Measurements from ENCODE around the gene FOLR3. TPM values are rescaled to one million over a fixed set of nuclear protein-coding genes. Genes with fewer than 3 reads are reported as not detected.
A peak's percentile ranks its signal among the peaks of the same experiment; 100 is the strongest.

Gene FOLR3
- total and polyA plus RNA-seq, 9 of the 15 experiments (the other 6 are each of a cell fraction or from before 2014, with no cell fraction given) = not detected

GRCh38 chr11:72102946-72103753 lies 32.4 kb upstream of the FOLR3 start, which contains the start of gene LAMTOR1 (continued):
- TF ChIP-seq SMAD4 (CRISPR knock-in tag; conservative IDR thresholded peaks at IDR 0.05) (0 out of 2 replicates have a peak, but pooled peaks have one; percentile 22), TBL1XR1 (IDR thresholded peaks at IDR 0.05; ENCODE audit: low read length in 2 of 2) (no peak), TEAD1 (CRISPR knock-in tag; IDR thresholded peaks at IDR 0.05) (peak; percentile 6 to 67; a peak in 1 of 4 replicates), ZNF175 (CRISPR knock-in tag; IDR thresholded peaks at IDR 0.05; ENCODE audit: low read depth) (peak; percentile 79), CBFA2T3 (IDR thresholded peaks at IDR 0.05) (no peak; the same call in 1 of the 2 replicates), ZNF449 (CRISPR knock-in tag; IDR thresholded peaks at IDR 0.05) (no peak), E2F8 (IDR thresholded peaks at IDR 0.05; ENCODE audit: low read depth, partially characterized antibody) (peak; percentile 54), ZNF41 (CRISPR knock-in tag; conservative IDR thresholded peaks at IDR 0.05) (no peak), YY1 (IDR thresholded peaks at IDR 0.05; ENCODE audit: borderline replicate concordance in 1 of 3, control insufficient read depth in 1 of 3, extremely low read depth in 1 of 3, insufficient read depth in 3 of 3, insufficient read length in 1 of 3, insufficient replicate concordance in 2 of 3, low read depth in 1 of 3, low read length in 2 of 3) (peak in 2 of 3 experiments; percentile 60 to 61), RAD51 (IDR thresholded peaks at IDR 0.05; ENCODE audit: borderline replicate concordance, low read depth) (peak; percentile 99), ZNF780A (CRISPR knock-in tag; IDR thresholded peaks at IDR 0.05) (0 out of 2 replicates have a peak, but pooled peaks have one; percentile 19), ZMIZ1 (IDR thresholded peaks at IDR 0.05; ENCODE audit: low read depth in 2 of 2, low read length in 2 of 2) (0 out of 4 replicates have a peak, but pooled peaks of 1 of the 2 experiments have one; percentile 4), ILF3 (IDR thresholded peaks at IDR 0.05; ENCODE audit: borderline replicate concordance) (no peak), POLR2G (IDR thresholded peaks at IDR 0.05; ENCODE audit: low read depth, low read length) (peak; percentile 96), E2F5 (CRISPR knock-in tag; IDR thresholded peaks at IDR 0.05) (no peak), FOS (IDR thresholded peaks at IDR 0.05; ENCODE audit: extremely low read depth, insufficient read length) (peak; percentile 87), ZNF232 (CRISPR knock-in tag; IDR thresholded peaks at IDR 0.05) (no peak)
